Measurements from ENCODE around the gene KIF26A.

DNA sequence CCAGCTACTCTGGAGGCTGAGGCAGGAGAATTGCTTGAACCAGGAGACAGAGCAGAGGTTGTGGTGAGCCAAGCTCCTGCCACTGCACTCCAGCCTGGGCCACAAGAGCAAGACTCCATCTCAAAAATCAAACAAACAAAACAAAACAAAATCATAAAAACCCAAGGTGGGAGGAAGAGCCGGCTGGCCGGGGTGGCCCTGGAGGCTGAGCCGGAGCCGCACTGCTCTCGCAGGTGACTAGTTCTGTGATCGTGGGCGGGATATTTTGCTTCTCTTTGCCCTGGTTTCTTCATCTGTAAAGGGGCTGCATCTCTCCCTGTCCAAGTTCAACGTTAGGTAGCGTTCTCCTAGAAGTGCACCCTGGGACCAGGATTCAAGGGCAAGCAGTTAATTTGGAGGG lies 73.4 kb downstream of the KIF26A start:
- TF ChIP-seq, protein P1, sequence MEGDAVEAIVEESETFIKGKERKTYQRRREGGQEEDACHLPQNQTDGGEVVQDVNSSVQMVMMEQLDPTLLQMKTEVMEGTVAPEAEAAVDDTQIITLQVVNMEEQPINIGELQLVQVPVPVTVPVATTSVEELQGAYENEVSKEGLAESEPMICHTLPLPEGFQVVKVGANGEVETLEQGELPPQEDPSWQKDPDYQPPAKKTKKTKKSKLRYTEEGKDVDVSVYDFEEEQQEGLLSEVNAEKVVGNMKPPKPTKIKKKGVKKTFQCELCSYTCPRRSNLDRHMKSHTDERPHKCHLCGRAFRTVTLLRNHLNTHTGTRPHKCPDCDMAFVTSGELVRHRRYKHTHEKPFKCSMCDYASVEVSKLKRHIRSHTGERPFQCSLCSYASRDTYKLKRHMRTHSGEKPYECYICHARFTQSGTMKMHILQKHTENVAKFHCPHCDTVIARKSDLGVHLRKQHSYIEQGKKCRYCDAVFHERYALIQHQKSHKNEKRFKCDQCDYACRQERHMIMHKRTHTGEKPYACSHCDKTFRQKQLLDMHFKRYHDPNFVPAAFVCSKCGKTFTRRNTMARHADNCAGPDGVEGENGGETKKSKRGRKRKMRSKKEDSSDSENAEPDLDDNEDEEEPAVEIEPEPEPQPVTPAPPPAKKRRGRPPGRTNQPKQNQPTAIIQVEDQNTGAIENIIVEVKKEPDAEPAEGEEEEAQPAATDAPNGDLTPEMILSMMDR (conservative IDR thresholded peaks at IDR 0.05) = no peak
- no peak for TF ChIP-seq ZFX (IDR thresholded peaks at IDR 0.05)
